GM12873 (cell line): ENCODE results near the gene IL12A.

ENCODE experiments used
- TF ChIP-seq, protein P1 (sequence below): IDR thresholded peaks from 2 replicates; pipeline ENCODE4 v1.5.1; 2012; ENCODE audit warnings: low read depth, mild to moderate bottlenecking, moderate library complexity, low read length, control low read depth; ENCODE audit not compliant: insufficient read depth; ENCODE audit errors: missing control alignments

Gene IL12A

DNA sequence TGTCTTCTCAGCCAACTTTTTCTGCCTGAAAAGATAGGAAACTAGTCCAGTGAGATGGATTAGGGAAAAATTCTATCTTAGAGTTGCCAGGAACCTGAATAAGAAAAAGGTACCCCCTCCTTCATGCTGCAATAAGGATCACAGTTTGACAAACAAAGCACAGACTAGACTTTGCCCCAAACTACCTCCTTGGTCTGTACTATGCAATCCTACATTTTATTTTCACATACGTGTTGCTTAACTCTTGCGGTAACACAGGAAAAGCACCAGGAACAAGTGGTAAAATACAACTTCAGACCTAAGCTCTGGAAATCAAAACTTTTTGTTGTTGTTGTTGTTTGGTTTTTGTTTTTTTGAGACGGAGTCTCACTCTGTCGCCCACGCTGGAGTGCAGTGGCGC, 11.3 kb upstream of the IL12A start:
- TF ChIP-seq, protein P1, sequence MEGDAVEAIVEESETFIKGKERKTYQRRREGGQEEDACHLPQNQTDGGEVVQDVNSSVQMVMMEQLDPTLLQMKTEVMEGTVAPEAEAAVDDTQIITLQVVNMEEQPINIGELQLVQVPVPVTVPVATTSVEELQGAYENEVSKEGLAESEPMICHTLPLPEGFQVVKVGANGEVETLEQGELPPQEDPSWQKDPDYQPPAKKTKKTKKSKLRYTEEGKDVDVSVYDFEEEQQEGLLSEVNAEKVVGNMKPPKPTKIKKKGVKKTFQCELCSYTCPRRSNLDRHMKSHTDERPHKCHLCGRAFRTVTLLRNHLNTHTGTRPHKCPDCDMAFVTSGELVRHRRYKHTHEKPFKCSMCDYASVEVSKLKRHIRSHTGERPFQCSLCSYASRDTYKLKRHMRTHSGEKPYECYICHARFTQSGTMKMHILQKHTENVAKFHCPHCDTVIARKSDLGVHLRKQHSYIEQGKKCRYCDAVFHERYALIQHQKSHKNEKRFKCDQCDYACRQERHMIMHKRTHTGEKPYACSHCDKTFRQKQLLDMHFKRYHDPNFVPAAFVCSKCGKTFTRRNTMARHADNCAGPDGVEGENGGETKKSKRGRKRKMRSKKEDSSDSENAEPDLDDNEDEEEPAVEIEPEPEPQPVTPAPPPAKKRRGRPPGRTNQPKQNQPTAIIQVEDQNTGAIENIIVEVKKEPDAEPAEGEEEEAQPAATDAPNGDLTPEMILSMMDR, result no peak

DNA sequence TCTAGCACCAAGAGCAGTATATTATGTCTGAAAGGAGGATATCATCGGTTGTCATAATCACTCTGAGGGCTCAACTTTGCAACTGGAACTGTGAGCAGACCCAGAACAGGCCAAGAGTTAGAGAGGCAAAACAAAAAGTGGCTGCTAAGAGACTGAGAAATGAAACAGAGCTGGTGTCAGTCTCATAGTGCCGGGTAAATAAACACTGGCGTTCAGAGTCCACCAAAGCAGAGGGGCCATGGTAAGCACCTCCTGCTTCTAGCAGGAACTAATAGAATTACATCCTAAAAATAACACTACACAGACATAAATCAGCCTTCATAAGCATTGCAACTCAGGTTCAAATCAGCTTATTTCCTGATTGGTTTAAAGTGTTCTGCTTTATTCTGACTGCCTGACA, 10.3 kb upstream of the IL12A start:
- TF ChIP-seq, protein P1, result no peak

GRCh38 chr3:159978918-159979703, 9.5 kb upstream of the IL12A start:
- TF ChIP-seq, protein P1, result no peak

DNA sequence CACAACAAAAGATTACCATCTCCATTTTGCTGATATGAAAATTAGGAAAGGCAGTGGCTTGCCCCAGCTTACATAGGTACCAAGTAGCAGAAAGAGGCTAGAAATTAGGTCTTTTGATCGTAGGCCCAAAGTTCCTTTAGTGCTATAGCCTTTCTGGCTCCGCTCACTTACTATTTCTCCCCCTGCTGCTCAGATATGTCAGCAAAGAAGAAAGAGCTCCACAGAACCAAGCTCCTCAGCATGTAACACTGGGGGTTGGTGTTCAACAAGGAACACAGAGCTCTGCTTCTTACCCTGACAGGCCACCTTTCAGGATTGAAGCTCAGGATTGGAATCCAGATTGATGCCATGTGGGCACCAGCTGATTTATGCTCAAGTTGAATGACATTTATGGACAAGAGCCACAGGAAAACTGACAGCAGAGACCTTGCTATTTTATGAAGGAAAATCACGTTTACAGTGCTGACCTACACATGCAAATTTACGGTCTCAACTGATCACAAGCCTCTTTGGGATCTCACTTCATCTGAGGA, 6.1 kb upstream of the IL12A start:
- TF ChIP-seq, protein P1, result no peak

DNA sequence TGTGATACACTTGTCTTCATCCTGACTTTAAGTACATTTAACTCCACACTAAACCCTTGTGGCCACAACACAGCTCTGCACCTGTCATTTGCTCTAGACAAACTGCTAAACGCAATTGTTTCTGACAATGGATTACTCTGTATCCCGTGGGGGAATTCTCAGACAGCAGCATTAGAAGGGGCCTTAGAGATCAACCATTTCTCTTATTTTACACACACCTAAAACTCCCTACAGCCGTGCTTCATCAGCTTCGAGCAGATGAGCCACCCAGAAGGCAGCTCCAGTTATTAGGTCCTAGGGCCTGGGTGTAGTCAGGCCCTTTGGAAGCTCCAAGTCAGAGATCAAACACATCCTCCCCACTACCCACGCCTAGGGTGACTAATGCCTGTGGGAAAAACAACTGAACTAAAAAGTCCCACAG, 1.3 kb upstream of the IL12A start:
- TF ChIP-seq, protein P1, result peak; percentile 64

- TF ChIP-seq, protein P1, result peak; percentile 35
Observed at GRCh38 chr3:159989973-159990846, 1.6 kb downstream of the IL12A start.

DNA sequence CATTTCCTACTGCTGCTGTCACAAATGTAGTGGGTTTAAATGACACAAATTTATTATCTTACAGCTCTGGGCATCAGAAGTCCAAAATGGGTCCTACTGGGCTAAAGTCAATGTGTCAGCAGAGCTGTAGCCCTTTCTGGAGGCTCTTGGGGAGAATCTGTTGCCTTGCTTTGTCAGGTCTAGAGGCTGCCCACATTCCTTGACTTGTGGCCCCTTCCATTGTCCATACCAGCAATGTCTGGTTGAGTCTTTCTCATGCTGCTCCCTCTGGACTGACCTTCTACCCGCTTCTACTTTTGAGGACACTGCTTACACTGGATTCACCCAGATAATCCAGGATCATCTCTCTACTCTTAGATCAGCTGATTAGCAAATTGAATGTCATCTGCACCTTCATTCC, 3.0 kb downstream of the IL12A start:
- TF ChIP-seq, protein P1, result no peak
